Lower leg skin (tissue), 3 donors: Measurements from ENCODE around the gene ARSB.

Source experiments
- POLR2A ChIP-seq, 2 donors: fragments of 450-650 bp; IDR thresholded peaks; one replicate each; pipeline ENCODE4 v1.6.1; 2016 to 2017; ENCODE audit warnings: antibody characterized with exemption in 2 of 2, mild to moderate bottlenecking in 1 of 2, moderate library complexity in 1 of 2
- TF ChIP-seq, protein P1 (sequence below), 3 donors: fragments of 450-650 bp; IDR thresholded peaks; one replicate each; pipeline ENCODE4 v1.5.1; 2016; ENCODE audit warnings: antibody characterized with exemption in 3 of 3, mild to moderate bottlenecking in 3 of 3, moderate library complexity in 2 of 3

DNA sequence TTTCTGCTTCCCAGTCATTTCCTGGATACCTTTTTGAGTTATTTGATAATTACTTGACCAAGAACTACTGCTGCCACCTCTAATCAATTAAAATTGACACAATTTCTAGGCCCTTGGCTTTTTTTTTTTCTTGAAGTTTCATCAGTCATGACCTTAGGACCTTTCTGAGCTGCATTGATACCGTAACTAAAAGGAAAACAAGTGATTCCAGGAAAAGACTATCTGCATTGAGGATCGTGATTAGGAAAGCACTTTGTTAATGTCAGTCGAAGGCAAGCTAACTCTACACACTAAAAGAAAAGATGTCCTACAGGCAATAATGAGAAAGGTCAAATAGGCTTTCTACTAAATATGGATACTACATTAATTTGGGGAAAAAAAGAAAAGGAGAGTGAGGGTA, 69.9 kb downstream of the ARSB start:
- no peak for TF ChIP-seq POLR2A (IDR thresholded peaks at IDR 0.05)
- TF ChIP-seq, protein P1, sequence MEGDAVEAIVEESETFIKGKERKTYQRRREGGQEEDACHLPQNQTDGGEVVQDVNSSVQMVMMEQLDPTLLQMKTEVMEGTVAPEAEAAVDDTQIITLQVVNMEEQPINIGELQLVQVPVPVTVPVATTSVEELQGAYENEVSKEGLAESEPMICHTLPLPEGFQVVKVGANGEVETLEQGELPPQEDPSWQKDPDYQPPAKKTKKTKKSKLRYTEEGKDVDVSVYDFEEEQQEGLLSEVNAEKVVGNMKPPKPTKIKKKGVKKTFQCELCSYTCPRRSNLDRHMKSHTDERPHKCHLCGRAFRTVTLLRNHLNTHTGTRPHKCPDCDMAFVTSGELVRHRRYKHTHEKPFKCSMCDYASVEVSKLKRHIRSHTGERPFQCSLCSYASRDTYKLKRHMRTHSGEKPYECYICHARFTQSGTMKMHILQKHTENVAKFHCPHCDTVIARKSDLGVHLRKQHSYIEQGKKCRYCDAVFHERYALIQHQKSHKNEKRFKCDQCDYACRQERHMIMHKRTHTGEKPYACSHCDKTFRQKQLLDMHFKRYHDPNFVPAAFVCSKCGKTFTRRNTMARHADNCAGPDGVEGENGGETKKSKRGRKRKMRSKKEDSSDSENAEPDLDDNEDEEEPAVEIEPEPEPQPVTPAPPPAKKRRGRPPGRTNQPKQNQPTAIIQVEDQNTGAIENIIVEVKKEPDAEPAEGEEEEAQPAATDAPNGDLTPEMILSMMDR (IDR thresholded peaks at IDR 0.05), result no peak
